Transverse colon (tissue), 4 donors: Measurements from ENCODE around the gene ATOH7. TPM values are rescaled to one million over a fixed set of nuclear protein-coding genes. Genes with fewer than 3 reads are reported as not detected.

Source experiments
- DNase-seq: peaks from one replicate; pipeline ENCODE4 v3.0.0-alpha.2; 2019
- H3K27ac ChIP-seq, 4 donors: fragments of 200-600 bp; sonication (generic); 2 replicates each; pipeline ENCODE4 v1.5.1; 2016 to 2018; ENCODE audit warnings: inconsistent platforms in 4 of 4
- H3K27me3 ChIP-seq: fragments of 200-600 bp; sonication (generic); 2 replicates; pipeline ENCODE4 v1.5.1; 2017; ENCODE audit warnings: inconsistent platforms
- H3K36me3 ChIP-seq, 4 donors: fragments of 200-600 bp; sonication (generic); 2 replicates each; pipeline ENCODE4 v1.5.1; 2017 to 2019; ENCODE audit warnings: inconsistent platforms in 4 of 4
- H3K4me1 ChIP-seq, 4 donors: fragments of 200-600 bp; sonication (generic); 2 replicates each; pipeline ENCODE4 v1.5.1; 2017 to 2020; ENCODE audit warnings: inconsistent platforms in 4 of 4
- H3K4me3 ChIP-seq, 4 donors: fragments of 200-600 bp; sonication (generic); 1 replicate in 1 of 4; 2 replicates in 3 of 4; pipeline versions ENCODE4 v1.5.1 to v1.6.1; 2017 to 2019; ENCODE audit warnings: inconsistent platforms in 4 of 4
- H3K9me3 ChIP-seq, 2 donors: fragments of 200-600 bp; sonication (generic); 2 replicates each; pipeline ENCODE4 v1.5.1; 2017 to 2019; ENCODE audit warnings: inconsistent platforms in 2 of 2
- EP300 ChIP-seq: sonication (generic); formaldehyde crosslinking; IDR thresholded peaks from one replicate; pipeline ENCODE4 v1.6.1; 2017; ENCODE audit warnings: antibody characterized with exemption, low read depth
- POLR2A ChIP-seq: fragments of 450-650 bp; IDR thresholded peaks from one replicate; pipeline ENCODE4 v1.6.1; 2016; ENCODE audit warnings: antibody characterized with exemption, mild to moderate bottlenecking, moderate library complexity
- POLR2AphosphoS5 ChIP-seq, 3 donors: sonication (generic); formaldehyde crosslinking; IDR thresholded peaks; one replicate each; pipeline ENCODE4 v1.6.1; 2016; ENCODE audit warnings: antibody characterized with exemption in 3 of 3
- WGBS, 2 donors: methylation state at CpG; one replicate each; pipeline ENCODE4 v1.1.5; 2018; ENCODE audit warnings: low coverage in 1 of 2; 5-methylcytosine and 5-hydroxymethylcytosine counted together
- in situ Hi-C, 4 donors: fragments of 200-750 bp; cut with MboI; loops; one replicate each; pipeline versions ENCODE4 v1.15.0 to v1.15.1; 2017; ENCODE audit warnings: low sequenced_read_pairs in 3 of 4, low pct_ligation_motif_present in 1 of 4, low pct_unique_long_range_greater_than_20kb in 1 of 4
- intact Hi-C: fragments of 100-400 bp; cut with DNase I; formaldehyde crosslinking; loops from one replicate; pipeline ENCODE4 v1.15.1; 2023; ENCODE audit warnings: low total_unique reads
- total RNA-seq, 4 donors: library from RNA; depleted of rRNA; stranded (reverse); fragments of >200 nt; gene quantifications; one replicate each; pipeline ENCODE4 v1.1.0, GENCODE V29; 2016
- TF ChIP-seq, protein P1 (sequence below), 5 experiments: fragments of 200-600 bp in 3 of 5; fragments of 450-650 bp in 2 of 5; sonication (generic) in 3 of 5; IDR thresholded peaks; 1 replicate in 2 of 5; 2 replicates in 3 of 5; pipeline ENCODE4 v1.5.1; 2016 to 2017; ENCODE audit warnings: antibody characterized with exemption in 5 of 5, inconsistent platforms in 3 of 5, mild to moderate bottlenecking in 2 of 5, moderate library complexity in 1 of 5

The ATOH7 gene
- total RNA-seq, 4 donors from 2014 or later: 0.27 to 0.79 TPM; not detected in 2

DNA sequence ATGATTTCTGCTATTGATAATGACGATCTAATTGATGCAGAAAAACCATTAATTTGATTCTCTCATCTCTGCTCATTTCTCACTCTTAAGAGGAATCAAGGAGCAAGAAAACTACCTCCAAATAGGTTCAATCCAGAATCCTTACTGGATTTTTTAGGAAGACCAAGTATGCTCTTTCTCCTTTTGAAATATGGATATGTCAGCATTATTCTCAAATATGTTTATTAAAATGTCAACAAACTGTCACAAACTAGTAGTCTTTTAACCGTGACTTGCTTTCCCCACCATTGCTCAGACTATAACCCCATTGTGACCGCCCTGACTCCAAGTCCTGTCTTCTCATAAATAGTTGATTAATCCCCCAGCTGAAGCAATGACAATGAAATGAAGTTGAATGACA is 1.1 kb upstream of the ATOH7 start:
- intact Hi-C loops: no loop called here
- no peak for TF ChIP-seq POLR2AphosphoS5 (IDR thresholded peaks at IDR 0.05)
- TF ChIP-seq POLR2A: no peak
- no peak for TF ChIP-seq EP300
- TF ChIP-seq, protein P1, sequence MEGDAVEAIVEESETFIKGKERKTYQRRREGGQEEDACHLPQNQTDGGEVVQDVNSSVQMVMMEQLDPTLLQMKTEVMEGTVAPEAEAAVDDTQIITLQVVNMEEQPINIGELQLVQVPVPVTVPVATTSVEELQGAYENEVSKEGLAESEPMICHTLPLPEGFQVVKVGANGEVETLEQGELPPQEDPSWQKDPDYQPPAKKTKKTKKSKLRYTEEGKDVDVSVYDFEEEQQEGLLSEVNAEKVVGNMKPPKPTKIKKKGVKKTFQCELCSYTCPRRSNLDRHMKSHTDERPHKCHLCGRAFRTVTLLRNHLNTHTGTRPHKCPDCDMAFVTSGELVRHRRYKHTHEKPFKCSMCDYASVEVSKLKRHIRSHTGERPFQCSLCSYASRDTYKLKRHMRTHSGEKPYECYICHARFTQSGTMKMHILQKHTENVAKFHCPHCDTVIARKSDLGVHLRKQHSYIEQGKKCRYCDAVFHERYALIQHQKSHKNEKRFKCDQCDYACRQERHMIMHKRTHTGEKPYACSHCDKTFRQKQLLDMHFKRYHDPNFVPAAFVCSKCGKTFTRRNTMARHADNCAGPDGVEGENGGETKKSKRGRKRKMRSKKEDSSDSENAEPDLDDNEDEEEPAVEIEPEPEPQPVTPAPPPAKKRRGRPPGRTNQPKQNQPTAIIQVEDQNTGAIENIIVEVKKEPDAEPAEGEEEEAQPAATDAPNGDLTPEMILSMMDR (IDR thresholded peaks at IDR 0.05): no peak

GRCh38 chr10:68231106-68231816 is 652 bp downstream of the ATOH7 start:
- H3K27ac ChIP-seq: peak overlapping the region; percentile 69 to 85 (median 78)
- peak; percentile 67 for DNase-seq
- peak overlapping the region; percentile 51 to 68 (median 56) for H3K4me3 ChIP-seq
- in situ Hi-C loops (no loop called here), intact Hi-C loops (no loop called here)
- H3K9me3 ChIP-seq: no peaks in the 10 kb centered on the region
- no peaks in the 10 kb centered on the region for H3K36me3 ChIP-seq
- H3K4me1 ChIP-seq: peaks cover 5 to 12% (median 7%) of the 10 kb centered on the region in 4 donors
- 0% methylated on average over 3 to 55 of the region's 81 CpGs for WGBS, 2 donors
- peaks cover 6% of the 10 kb centered on the region for H3K27me3 ChIP-seq
- TF ChIP-seq POLR2A (peak; percentile 21), POLR2AphosphoS5 (IDR thresholded peaks at IDR 0.05) (peak in 1 of 3 donors; percentile 15), EP300 (no peak)
- TF ChIP-seq, protein P1 (IDR thresholded peaks at IDR 0.05): peak in 1 of 5 experiments; percentile 13

More for the DNA sequence above, 1.1 kb upstream of the ATOH7 start:
- Histone ChIP-seq H3K36me3 (no peaks in the 10 kb centered on the region), H3K27me3 (peaks cover 6% of the 10 kb centered on the region), H3K9me3 (no peaks in the 10 kb centered on the region), H3K4me1 (peaks cover 5 to 12% (median 7%) of the 10 kb centered on the region in 4 donors), H3K27ac (no peak overlapping the region), H3K4me3 (no peak overlapping the region)
- WGBS, 2 donors: 85 to 88% methylated on average over 3 of the region's 3 CpGs
- in situ Hi-C loops: no loop called here
- no peak for DNase-seq

- TF ChIP-seq POLR2AphosphoS5 (IDR thresholded peaks at IDR 0.05): no peak
- TF ChIP-seq, protein P1 (IDR thresholded peaks at IDR 0.05): no peak
- no peak for TF ChIP-seq POLR2A
- no peak for TF ChIP-seq EP300
- Histone ChIP-seq H3K9me3 (no peaks in the 10 kb centered on the region), H3K4me3 (no peak overlapping the region), H3K36me3 (no peaks in the 10 kb centered on the region), H3K27me3 (peaks cover 6% of the 10 kb centered on the region), H3K4me1 (peaks cover 5 to 12% (median 7%) of the 10 kb centered on the region in 4 donors), H3K27ac (no peak overlapping the region)
- intact Hi-C loops (no loop called here), in situ Hi-C loops (no loop called here)
- WGBS, 2 donors: 47 to 69% methylated on average over 4 to 5 of the region's 5 CpGs
- DNase-seq: no peak
These were observed 1.6 kb downstream of the ATOH7 start for GRCh38 chr10:68230268-68230667.

DNA sequence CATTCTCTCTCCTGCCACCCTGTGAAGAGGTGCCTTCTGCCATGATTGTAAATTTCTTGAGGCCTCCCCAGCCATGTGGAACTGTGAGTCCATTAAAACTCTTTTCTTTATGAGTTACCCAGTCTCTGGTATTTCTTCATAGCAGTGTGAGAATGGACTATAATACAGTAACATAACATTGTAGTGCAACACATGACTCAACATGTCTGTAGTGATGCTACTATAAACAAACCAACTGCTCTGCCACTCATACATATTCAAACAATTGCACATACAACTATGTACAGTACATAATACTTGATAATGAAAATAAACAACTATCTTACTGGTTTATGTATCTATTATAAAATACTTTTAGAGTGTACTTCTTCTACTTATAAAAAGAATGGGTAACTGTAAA is 7.1 kb downstream of the ATOH7 start:
- in situ Hi-C loops (loop anchor here in 1 of 4 donors (10.0 kb wide), 1 partner anchor 70 kb away; no protein-coding TSS in a partner anchor), intact Hi-C loops (no loop called here)
- H3K36me3 ChIP-seq: no peaks in the 10 kb centered on the region
- TF ChIP-seq, protein P1 (IDR thresholded peaks at IDR 0.05): no peak
- TF ChIP-seq POLR2AphosphoS5 (IDR thresholded peaks at IDR 0.05) (no peak), POLR2A (no peak), EP300 (no peak)
- no peak for DNase-seq
- H3K27ac ChIP-seq: no peak overlapping the region
- H3K4me3 ChIP-seq: no peak overlapping the region
- no peaks in the 10 kb centered on the region for H3K27me3 ChIP-seq
- H3K4me1 ChIP-seq: peaks cover 0 to under 1% (median 0%) of the 10 kb centered on the region in 4 donors
- H3K9me3 ChIP-seq: no peaks in the 10 kb centered on the region
